ENCODE results near the gene SSR3.
"Not testable (repeated sequence)": the region's sequence is repeated elsewhere in the genome, so short reads cannot be mapped to it uniquely, and the experiment has no call there.

SSR3 gene

DNA sequence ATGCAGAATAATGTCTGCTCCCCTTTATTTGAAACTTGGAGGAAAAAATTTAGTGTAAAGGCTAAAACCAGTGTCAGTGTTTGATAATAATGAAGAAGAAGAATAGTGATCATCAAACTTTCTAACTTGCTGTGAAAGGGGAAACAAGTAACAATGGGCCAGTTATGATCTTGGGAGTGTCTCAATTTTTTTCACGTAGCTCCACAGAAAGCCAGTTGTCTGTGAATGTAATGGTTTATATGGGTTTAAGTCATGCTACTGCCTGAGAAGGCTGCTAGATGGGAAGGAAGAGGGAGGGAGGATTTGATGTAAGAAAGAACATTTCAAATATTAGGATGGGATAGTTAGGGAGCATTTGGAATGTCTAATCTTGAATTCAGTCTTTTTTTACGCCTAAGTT is 21.1 kb upstream of the SSR3 start:
- DNase-seq (ENCODE audit: low read depth in 2 of 2), result no peak

DNA sequence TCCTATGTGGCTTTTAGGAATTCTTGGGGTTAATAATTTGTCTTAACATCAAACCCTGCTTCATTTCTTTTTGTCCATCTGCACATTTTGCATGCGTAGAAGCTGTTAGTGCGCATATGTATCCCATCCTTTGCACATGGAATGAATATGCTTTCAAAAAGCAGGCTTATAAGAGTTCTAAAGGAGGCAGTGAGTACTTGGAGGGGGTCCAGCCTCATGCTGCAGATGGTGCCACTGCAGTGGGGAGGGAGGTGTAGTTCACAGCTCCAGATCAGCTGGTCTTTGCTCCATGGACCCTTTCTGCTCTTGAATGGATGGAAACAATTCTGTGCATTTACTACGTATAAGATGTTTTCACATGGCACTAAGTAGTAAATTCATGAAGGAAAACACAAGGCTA is 20.7 kb upstream of the SSR3 start:
- DNase-seq (ENCODE audit: low read depth in 2 of 2), result no peak

DNA sequence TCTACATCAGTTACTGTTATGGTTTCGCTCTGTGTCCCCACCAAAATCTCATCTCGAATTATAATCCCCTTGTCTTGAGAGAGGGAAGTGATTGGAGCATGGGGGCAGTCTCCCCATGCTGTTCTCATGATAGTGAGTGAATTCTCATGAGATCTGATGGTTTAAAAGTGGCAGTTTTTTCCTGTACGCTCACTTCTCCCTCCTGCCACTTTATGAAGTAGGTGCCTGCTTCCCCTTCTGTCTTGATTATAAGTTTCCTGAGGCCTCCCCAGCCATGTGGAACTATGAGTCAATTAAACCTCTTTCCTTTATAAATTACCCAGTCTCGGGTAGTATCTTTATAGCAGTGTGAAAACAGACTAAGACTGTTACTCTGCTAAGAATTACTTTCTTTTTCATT is 15.0 kb upstream of the SSR3 start:
- DNase-seq (ENCODE audit: low read depth in 2 of 2), result not testable (repeated sequence)

DNA sequence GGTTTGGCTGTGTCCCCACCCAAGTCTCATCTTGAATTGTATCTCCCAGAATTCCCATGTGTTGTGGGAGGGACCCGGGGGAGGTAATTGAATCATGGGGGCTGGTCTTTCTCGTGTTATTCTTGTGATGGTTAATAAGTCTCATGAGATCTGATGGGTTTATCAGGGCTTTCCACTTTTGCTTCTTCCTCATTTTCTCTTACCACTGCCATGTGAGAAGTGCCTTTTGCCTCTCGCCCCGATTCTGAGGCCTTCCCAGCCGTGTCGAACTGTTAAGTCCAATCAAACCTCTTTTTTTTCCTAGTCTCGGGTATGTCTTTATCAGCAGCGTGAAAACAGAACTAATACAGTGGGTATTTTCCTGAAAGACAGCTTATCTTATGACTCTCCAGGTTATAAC is 14.1 kb upstream of the SSR3 start:
- DNase-seq (ENCODE audit: low read depth in 2 of 2), result not testable (repeated sequence)

DNA sequence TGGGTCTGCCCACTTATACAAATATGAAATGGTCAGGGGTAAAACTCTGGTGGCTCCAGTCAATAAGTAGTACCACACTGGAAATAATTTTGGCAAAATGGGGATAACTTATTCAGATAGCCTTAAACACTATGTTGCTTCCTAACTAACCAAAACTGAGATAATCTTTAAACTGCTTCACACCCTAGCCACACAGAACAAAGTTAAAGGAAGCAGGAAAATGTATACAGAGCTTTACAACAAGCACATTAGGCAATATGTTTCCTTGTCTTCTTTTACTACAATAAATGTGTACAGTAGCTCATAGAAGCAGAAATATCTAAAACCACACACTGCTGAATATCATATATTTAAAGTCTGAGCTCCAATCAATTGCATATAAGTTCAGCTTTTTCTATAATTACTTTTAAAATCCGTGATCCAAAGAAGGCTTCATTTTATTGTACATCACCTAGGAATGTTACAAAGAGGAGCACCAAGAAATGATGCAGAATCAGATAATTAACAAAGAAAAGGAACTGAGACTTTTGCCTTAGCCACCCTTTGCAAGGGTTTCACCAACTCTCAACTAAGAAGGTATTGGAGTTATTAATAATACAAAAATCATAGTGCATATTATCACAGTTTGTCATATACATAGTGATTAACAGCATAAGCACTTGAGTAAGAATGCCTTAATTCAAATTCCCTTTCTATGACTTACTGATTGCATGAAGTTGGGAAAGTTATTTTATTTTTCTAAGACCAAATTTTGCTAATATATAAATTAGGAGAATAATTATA is 9.2 kb upstream of the SSR3 start:
- DNase-seq (ENCODE audit: low read depth in 2 of 2), result no peak

DNA sequence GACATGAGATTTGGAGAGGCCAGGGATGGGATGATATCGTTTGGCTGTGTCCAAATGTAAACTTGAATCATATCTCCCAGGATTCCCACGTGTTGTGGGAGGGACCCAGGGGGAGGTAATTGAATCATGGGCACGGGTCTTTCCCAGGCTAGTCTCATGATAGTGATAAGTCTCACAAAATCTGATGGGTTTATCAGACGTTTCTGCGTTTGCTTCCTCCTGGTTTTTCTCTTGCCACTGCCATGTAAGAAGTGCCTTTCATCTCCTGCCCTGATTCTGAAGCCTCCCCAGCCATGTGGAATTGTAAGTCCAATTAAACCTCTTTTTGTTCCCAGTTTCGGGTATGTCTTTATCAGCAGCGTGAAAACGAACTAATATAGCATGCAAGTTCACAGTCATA is 7.6 kb upstream of the SSR3 start:
- not testable (repeated sequence) for DNase-seq (ENCODE audit: low read depth in 2 of 2)

DNA sequence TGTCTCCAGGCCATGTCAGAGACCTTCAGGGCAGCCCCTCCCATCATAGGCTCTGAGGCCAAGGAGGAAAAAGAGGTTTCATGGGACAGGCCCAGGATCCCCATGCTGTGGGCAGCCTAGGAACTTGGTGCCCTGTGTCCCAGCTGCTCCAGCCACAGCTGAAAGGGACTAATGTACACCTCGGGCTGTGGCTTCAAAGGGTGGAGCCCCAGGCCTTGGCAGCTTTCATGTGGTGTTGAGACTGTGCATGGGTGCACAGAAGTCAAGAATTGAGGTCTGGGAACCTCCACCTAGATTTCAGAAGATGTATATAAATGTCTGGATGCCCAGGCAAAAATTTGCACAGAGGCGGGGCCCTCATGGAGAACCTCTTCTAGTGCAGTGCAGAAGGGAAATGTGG is 6.6 kb upstream of the SSR3 start:
- no peak for DNase-seq (ENCODE audit: low read depth in 2 of 2)

DNA sequence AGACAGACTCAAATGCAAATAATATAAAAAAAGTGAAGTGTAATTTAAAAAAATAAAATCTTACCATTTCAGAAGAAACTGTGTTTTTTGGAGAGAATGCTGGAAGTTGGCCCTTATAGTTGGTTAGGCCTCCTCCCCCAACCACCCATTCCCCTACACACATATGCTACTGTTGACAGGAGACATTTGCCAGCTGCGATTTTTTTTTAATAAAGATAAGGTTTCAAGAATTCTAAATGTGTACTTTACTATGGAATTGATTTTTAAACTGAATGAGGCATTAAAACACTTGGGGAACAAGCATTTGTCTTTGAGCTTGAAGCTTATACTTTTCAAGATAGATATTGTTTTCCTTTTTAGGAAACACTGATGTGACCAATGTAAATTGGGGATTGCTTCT is 4.4 kb upstream of the SSR3 start:
- no peak for DNase-seq (ENCODE audit: low read depth in 2 of 2)

DNA sequence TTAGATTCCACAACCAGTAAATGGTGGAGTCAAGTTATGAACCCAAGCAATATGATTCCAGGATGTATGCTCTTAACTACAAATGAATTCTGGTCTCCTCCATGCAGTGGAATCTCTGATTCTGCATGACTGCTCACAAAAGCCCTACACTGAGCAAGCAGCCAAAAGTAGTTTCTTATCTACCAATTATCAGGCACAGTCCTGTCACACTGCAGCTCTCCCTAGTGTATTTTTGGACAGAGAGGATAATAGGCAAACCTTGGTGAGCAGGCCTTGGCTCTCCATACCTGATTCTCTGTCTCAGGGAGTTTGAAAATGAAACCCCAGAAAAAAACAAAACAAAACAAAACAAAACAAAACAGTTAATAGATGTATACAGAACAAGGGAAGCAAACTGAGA is 3.5 kb upstream of the SSR3 start:
- DNase-seq (ENCODE audit: low read depth in 2 of 2), result no peak

DNA sequence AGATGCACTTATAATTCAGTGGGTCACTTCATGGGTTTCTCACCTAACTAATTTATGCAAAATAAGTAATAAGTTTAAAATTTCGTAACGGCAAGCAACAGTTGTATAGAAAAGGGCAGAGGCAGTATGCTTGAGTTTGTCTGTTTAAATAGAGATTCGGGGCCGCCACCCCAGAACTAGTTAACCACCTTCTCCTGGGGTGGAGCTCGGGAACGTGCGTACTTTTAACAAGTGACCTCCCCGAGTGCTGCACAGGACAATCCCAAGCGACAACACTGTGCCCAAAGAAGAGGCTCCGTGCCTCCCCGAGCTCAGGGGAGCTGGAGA is 439 bp downstream of the SSR3 start:
- no peak for DNase-seq (ENCODE audit: low read depth in 2 of 2)

DNA sequence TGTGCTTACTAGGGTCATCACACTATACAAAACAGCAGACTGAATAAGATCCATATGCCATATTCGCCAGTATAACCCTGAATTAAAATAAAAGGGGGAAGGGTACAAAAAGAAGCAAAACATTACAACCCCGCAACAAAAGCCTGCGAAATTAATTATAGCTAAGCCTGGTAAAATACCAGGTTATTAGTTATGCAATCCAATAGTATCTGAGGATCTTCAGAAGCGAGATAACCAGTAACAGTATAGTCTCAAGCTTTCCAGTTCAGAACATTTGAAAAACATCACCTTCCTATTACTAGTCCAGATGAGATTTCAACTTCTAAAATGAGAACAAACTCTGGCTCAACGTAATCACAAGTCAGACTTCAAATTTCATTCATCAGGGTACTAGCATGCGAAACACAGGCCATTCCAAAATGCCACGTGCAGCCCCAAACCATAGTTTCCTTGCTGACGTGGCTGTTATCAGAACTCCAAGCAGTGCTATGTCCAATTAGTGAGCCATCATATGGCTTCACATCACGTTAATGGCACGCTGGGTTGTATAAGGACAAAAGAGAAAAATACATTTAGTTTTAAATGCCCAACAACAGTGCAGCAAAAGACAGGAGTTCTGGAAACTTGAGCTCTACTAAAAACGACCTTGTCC is 1.1 kb downstream of the SSR3 start:
- DNase-seq (ENCODE audit: low read depth in 2 of 2), result no peak

DNA sequence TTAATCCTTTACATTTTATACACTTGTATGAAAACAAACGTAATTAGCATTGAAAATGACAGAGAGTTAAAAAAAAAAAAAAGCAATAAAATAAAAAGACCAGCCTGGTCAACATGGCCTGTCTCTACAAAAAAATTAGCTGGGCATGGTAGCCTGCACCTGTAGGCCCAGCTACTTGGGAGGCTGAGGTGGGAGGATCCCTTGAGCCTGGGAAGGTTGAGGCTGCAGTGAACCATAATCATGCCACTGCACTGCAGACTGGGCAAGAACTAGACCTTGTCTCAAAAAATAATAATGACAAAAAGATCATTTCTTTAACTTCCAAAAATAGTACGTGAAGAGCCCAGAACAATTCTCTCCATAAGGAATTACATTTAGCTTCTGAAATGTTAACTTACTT is 1.9 kb downstream of the SSR3 start:
- DNase-seq (ENCODE audit: low read depth in 2 of 2), result no peak

DNA sequence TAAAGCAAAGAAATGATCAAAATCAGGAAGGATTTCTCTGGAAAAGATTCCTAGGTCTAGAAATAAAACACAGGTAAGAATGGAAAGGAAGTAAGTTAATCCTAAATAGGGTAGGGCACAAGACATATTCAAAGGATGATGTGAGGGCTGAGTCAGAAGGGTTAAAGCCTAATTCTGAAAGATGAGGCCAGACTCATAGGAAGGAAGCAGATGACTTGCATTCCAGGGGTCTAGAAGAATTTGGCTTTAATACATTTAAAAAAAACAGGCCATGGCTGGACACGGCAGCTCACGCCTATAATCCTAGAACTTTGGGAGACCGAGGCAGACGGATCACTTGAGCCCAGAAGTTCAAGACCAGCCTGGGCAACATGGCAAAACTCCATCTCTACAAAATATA is 3.2 kb downstream of the SSR3 start:
- DNase-seq (ENCODE audit: low read depth in 2 of 2), result no peak

DNA sequence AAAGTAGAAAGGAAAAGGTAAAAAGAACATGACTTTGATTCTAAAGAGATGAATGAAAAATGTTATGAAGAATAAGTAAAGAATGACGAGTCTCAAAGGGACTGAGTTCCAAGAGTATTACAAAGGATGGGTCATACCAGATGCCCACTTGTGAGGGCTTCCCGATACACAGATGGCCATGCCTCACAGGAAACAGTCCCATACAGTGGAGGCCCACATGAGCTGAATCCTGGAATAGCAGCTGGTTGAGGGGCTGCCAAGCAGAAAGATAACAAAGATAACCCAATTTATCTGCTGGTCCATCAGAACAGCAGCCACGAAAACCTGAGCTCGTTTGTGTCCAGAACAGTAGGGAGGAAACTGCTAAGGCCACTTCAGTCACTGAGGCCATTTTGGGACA is 3.7 kb downstream of the SSR3 start:
- no peak for DNase-seq (ENCODE audit: low read depth in 2 of 2)

DNA sequence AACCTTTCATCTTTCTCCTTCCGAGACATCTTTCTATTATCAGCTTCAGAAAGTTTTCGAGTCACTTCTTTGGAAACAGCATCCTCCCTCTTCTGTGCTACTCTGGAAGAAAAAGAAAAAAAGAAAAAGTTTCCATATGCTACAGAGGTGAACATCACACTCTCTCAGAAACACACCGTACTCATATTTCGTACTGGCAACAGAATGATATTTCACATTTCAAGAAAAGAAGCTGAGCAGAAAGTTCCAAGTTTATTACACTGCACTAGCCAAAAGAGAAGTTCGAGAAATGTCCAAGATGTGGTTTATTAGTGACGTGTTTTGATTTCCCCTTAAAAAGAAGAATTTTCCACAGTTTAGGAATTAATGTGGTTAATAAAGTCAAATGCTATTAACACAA is 6.0 kb downstream of the SSR3 start:
- DNase-seq (ENCODE audit: low read depth in 2 of 2), result no peak

DNA sequence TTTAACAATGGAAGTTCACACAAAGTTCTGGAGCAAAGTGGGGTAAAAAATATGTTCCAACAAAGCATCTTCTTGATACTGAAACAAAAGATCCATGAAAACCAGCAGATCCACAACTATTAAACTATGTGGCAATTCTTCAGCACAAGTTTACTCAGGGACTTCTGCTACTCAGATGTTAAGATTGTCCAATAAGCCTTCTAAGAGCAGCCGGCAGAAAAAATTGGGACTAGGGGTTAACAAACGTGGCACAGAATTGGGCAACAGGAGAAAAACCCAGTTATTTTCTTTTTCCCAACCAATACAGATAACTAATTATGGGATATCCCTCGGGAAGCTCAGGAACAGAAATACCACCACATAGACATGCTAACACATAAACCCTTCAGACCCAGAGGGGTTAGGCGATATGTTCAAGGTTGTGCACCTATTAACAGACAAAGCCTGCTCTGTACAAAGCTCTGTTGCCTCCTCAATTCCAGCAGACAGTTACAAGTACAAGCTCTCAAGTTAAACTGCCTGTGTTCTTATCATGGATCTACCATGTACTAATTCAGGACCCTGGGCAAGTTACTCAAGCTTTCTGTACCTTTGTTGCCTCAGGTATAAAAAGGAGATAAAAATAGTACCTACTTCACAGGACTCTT is 6.8 kb downstream of the SSR3 start:
- DNase-seq (ENCODE audit: low read depth in 2 of 2), result no peak

DNA sequence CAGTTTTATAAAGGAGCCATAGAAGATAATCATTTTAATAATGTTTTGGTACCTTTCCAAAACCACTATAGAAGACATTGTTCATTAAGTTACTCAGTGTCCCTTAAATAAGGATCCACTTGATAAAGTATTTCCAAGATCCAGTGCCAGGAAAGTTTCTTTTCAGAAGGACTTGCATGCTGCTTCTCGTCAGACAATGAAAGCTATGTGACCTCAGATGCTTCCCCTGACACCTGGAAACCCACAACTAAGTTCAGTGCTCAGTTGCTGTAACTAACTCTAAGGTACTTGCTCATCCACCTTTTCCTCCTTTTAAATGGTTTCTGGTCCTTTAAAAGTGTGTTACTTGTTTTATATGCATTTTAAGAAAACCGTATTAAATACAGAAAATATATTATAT is 7.3 kb downstream of the SSR3 start:
- DNase-seq (ENCODE audit: low read depth in 2 of 2), result no peak

DNA sequence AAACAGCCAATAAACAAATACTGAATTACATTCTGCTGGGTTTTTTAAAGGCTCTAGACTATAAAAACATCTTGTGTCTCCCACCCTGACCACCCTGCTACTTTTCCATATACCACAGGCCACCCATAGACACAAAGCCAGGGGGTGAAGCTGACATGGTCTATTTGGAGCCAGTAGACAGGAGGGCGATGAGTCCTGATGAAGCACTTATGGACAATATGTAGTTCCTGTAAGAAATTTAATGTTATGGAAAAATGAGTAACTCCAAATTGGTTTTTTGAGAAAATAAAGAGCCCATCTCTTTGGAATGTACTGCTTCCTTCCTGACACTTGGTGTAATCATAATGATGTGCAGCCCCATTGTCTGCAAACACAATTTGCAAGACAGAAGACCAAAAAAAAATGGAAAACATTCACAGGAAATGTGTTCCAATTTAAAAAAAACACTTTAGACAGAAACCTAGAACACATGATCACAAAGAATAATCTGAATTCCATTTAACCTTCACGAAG is 11.8 kb downstream of the SSR3 start:
- no peak for DNase-seq (ENCODE audit: low read depth in 2 of 2)

DNA sequence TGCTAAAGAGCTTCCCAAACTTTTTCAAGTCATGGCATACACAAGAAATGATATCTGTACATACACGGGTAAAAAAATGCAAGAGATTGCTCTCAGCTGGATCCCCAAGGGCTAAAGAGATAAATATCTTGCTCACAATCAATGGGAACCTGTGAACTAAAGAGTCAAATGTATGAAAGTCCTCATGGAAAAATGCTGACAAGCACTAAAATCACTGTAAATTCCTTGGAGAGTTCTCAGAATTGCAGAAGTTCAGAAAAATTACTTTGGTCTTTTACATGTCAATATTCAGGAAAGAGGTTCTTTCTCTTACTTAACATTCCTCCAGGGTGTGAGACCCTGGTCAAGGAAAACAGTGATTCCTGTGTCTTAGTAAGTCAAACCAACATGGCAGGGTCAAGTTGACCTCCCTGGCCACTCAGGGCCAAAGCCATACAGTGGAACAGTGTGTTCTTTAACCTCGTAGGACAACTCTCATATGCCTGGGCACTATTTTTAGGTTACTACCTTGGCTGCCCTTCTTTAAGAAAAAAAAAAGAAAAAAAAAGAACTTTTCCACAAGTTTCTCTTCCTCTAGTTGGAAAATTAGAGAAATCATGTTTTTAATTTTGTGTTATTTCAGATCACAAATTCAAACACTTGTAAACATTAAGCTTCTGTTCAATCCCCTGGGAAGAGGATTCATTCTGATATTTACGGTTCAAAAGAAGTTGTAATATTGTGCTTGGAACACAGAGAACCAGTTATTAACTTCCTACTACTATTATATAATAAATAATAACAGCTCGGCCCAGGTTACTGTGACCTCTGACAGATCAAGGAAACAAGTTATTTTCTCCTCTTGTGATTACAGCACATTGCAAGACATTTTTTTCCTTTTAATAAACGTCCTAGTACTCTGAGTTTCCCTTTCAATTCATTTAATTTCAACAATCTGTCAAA is 12.5 kb downstream of the SSR3 start:
- no peak for DNase-seq (ENCODE audit: low read depth in 2 of 2)

DNA sequence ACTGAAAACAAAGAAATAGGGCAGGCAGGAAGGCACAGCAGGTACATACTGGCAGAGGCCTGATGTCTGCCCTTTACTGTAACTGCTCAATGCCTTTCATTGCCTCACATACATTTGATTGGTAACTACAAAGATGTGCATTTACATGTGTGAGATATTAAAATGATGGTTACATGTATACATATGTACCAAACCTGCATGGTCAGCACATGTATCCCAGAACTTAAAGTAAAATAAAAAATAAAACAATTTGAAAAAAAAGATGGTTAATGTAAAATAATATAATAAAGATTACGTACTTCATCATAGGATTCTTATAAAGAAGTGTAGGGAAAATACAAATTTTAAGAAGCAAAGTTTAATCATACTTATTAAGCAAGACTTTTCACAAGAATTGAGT is 15.1 kb downstream of the SSR3 start:
- no peak for DNase-seq (ENCODE audit: low read depth in 2 of 2)

DNA sequence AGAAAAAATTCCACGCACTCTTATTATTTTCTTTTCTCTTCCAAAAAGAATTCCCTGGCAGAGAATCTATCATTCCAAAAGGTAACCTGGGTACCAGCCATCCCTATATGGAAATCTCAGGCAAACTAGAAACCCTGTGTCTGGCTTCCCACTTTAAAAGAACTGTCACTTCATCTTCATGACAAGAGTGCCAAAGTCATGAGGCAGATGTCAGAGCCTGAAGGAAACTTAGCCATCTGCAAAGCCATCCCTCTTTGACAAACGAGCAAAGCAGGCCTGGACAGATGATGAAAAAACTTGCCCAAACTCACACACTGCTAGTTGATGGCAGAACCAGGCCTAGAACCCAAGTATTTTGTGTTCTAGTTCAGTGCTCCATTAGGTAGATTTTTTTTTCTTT is 15.9 kb downstream of the SSR3 start:
- DNase-seq (ENCODE audit: low read depth in 2 of 2), result no peak

All from stimulated activated CD8-positive, alpha-beta memory T cell treated with anti-CD3 and anti-CD28 coated beads, Interleukin-15, amount 100 ng/mL, for 48 hours (primary cell).